Measurements from ENCODE around the gene EXD3. TPM values are rescaled to one million over a fixed set of nuclear protein-coding genes. Genes with fewer than 3 reads are reported as not detected.

Gene EXD3
- polyA plus RNA-seq, 3 donors: 16.0 to 25.3 (median 25.2) TPM

DNA sequence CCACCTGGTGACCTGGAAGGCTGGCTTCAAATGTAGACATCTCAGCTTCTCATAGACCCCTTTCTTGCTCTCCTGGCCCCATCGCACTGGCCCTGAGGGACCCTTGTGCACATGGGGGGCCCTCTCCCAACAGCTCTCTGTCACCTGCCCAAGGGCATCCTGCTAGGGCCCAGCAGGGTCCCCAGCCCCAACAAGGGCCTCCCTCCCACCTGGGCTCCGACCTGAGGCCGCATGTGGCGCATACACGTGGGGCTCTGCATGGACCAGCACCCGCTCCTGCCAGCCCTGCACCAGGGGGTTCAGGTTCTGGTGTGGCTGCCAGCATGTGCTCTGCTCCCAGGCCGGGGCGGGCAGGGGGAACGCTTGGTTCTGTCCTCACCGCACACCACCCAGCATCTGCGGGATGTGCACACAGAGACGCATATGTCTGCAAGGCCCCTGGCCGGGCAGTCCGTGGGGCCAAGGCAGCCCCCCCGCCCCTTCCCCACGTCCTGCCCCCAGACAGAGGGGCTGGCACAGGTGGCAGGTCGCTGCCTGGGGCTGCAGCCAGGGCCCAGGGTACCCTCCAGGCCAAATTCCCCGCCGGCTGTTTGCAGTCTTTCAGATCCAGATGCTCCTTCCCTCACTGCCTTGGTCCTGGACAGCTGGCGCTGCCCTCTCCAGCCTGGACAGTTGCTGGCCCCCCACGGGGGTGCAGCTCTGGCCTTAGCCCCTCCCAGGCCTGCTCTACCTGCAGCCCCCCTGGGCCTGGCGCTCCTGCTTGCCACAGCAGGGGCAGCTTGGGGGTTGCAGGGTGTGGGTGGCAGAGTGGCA is 103.0 kb downstream of the EXD3 start:
- DNase-seq: no peak

DNA sequence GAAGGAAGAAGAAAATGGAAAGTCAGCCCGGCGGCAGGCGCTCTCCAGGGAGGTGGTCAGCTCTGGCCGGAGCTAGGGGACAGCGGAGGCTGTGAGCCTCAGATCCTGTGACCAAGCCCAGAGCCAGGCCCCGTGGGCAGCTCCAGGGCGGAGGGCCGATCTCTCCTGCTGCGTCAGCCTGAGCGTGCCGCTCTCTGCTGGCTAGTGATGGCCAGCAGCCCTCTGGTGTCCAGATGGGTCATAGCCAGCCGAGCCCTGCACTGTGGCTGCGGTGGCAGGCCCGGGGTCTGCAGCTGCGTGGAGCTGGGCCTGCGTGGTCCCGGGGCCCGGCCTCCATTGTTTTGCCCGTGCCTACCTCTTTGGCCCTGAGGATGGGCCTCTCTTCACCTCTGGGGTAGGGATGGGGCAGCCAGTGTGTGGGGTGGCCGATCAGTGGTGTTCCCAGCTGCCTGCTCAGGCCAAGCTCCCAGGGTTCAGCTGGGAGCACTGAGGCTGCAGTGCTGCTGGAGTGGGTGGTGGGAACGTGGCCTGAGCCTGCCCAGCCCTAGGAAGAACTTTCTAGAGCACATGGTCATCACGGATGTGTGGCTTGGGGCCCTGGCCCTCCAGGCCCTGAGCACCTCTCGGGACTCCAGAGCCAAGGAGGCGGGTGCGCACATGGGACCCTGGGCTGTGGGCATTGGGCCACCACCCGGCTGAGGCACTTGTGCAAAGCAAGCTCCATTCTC is 103.8 kb downstream of the EXD3 start:
- no peak for DNase-seq

DNA sequence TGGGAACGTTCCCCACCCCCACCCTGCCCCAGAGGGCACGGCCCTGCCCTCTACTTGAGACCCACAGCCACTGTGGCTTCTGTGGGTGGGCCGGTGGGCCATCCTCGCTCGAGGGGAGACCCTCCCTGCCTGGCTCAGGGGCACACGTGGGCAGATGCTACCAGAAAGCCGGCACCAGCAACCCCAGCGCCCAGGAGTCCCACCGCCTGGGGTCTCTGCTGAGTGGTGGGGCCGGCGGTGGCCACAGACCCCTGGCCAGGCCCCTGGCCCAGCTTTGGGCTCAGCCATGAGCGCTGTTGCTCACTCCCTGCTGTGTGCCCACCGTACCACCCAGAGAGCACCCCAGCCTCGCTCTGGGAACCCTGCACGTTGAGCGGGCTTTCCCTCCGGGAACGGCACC is 104.4 kb downstream of the EXD3 start:
- no peak for DNase-seq

DNA sequence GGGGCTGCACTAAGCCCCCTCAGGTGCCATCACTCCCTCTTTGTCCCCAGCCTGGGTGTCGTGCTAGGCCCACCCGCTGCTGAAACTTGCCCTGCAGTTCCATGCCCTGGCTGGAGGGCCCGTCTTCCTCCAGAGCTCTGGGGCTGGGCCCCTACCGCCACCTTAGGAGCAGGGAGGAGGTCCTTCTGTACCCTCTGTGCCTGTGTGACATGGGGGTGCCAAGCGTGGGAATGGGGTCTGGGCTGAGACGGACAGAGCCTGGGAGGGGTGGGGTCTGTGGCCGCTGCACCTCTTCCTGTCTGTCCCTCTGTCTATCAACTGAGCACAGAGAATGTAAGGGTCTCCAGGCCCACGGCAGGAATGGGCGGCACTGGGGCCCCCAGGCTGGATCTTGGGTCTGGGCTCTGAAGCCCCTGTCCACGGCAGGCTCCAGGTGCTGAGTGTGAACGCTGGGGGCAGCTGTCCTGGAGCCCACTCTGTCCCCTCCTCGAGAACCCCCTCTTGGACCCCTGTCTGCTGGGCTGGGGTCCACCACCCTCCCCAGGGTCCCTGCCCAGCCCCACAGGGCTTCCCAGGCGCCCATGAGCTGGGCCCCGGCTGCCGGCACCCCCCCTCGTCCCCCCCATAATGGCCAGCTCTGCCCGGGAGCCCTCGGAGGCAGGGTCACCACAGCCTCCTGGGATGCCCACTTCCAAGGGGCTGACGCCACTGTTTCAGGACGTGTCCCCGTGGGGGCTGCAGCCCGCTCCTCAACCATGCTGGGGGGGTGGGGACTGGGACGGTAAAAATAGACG is 105.0 kb downstream of the EXD3 start:
- DNase-seq: no peak

DNA sequence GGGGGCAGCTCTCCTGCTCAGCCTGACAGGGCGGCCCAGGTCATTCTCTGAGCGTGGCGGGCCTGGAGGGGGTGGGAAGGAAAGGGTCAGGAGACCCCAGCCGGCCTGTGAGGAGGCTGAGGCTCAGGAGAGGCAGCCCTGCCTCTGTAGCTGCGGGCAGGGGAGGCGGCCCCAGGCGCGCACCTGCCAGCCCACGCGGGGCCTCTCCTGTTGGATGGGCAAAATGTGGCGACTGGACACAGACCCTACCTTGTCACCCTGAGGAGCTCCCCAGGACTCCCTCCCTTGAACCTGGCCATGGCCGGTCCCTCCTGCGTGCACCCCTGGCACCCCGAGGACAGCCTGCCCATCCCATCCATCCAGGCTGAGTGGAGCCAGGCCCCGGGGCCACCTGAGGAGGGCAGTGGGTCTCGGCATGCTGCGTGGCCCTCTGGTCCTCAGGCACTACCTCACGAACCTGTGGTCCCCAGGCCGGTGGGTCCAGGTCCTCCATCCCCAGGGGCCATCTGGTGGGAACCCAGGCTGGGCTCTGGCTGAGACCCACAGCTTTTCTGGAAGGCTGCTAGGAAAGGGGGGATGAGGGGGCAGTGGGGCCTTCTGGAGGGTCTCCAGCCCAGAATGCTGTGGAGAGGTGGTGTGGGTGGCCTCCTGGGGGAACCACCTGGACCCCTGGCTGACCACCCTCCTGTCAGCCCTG is 105.8 kb downstream of the EXD3 start:
- no peak for DNase-seq

DNA sequence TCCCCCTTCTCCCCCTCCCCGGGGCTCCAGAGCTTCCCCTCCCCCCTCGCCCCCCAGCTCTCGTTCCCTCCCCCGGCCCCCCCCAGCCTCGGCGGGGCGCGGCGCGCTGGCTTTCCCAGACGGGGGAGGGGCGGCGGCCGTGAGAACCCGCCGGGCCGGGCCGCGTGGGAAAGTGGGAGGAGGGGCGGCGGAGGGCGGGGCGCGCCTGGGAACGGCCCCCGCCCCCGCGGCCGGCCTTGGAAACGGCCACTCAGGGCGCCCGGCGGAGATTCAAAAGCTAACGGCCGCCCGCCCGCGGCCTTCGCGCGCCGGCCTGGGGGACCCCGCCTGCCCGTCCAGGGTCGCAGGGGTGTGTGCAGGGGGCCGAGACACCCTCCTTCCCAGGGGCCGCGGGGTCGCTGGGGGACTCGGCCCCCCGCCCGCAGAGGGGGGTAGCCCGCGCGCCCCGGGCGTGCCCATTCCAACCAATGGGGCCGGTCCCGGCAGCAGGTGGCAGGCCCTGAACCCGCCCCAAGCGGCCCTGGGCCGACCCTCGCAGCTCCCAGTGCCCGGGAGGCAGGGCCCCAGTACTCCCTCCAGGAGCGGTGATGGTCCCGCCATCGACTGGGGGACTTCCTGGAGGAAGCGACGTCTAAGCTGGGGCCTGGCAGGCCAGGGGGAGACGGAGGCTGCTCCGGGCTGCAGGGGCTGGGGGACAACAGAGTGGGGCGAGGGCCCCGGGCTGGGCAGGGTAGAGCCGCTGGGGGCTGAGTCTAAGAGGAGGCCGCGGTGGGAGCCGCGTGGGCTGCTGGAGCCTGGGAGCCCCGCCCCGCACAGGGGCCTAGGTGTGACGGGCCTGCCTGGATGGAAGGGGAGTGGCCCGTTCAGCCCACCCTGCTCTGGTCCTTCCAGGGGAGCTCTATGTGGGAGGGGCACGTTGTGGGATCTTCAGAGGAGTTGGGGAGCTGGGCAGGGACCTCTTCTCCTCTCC is 106.7 kb downstream of the EXD3 start:
- no peak for DNase-seq

DNA sequence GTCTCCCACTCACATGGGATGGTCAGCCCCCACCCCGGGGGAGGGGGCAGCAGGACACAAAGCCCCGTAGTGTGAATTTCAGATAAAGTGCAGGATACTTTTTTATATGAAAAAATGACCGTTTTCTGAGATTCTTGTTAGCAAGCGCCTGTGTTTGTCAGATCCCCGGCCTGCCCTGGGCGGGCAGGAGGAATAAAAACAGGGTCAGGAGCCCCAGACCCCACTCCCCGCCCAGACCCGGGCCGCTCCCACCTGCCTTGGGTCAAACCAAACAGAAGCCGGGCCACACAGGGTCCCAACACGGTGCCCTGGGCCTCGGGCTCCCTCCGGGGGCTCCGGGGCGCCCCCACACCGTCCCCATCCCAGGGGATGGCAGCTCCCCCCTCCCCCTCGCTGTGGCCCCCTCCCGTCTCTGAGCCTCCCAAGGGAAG is 107.4 kb downstream of the EXD3 start:
- DNase-seq: no peak

DNA sequence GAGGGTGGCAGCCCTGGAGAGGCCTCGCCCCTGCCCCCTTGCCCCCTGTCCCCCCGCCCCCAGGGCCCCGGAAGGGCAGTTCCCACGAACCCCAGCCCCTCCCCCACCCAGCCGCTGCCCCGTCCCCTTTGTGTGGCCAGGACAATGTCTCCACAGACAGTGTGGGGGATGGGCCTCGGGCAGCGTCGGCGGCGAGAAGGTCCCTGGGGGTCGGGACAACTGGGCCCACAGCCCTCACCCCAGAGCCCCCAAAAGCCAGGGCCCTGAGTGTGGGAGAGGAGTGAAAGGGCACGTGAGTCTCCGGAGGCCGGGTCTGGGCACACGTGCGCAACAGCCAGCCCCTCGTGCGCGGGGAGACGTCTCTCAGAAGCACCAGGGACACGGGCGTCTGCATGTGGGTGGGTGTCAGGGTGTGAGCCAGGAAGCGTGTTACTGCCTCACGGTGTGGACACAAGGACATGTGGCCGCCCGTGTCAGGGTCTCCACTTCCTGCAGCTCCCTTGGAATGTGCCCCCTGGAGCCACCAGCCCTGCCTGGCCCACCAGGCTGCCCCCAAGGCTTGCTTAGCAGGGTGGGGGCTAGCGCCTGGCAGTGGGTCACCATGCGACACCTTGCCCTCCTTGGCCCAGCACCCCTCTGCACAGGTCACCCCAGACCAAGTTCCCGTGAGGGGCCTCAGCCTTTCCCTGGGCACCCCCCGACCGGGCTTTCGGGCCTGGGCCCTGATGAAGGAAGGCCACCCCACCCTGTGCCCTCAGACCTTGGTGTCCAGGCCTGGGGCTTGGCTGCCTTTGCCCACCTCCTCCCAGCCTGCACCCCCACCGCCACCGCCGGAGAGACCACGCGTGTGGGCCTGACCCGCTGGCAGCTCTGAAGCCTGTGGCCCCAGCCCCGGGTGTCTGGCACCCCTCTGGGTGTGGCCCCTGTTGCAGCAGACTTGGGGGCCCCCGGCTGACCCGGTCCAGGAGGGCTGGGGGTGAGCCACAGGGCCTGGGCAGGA is 108.1 kb downstream of the EXD3 start:
- no peak for DNase-seq

DNA sequence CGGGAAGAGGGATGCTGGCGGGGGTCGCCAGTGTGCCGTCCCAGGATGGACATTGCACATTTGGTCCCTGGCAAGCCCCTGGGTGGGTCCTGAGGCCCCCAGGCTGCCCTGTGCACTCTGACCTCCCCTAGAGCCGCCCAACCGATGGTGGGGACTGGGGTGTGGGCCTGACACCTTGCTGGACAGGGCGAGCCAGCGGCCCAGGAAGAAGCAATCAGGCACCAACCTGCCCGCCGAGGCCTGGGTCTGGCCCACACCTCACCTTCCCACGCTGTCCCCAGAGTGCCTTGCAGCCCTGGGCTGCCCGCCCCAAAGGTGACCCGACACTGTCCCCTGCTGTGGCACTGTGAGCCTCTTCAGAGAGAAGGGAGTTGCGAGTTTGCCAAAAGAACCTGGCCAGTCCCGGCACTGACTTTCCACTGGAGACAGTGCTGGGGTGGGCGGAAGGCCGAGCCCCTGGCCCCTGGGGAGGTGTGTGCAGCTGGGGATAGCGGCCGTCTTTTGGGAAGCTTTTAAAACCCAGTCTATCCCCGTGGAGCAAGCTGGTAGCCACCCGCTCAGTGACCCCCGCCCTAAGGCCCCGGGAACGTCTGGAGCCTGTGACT is 108.9 kb downstream of the EXD3 start:
- DNase-seq: no peak

DNA sequence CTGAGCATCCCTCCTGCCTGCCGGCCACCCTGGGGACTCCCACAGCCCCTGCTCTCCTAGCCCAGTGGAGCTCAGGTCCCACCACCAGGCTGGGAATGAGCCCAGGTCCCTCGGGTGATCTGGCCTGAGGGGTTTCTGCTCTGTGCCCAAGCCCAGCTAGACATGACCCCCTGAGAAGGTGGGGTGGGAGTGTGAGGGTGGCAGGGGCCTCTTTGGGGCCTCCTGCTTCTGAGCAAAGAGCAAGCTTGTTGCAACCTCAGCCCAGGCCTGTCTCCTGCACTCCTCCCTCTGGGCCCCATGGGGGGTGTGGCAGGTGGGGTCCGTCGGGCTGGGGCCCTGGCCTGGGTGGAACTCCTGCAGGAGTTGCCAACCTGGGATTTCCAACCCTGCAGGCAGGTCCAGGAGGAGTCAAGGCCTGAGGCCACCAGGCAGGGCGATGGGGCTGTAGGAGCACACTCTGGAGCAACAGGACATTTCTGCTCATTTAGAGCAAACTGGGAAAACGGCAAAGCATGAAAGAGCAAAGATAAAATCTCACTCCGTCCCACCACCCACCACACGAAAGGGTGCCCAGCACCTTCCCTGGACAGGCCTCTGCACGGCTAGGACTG is 109.5 kb downstream of the EXD3 start:
- DNase-seq: no peak

DNA sequence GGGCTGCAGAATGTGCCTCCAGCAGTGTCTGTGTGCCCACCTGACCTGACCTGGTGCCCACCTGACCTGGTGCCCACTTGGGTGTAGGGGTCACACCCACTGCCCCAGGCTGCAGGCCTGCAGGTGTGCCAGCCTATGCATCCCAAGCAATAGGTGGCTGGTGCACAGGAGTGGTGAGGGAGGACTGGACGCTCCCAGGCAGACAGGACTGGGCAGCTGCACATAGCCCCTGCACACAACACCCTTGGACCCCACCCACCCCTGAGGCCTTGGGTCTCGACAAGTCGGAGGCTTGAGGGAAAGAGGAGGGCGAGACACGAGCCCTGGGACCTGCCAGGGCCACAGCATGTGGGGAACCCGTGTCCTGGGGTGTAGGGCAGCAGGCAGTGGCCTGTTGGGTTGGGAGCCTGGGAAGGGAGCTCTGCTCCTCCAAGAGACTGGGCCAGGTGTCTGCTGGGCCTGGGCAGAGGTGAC is 110.1 kb downstream of the EXD3 start:
- no peak for DNase-seq

DNA sequence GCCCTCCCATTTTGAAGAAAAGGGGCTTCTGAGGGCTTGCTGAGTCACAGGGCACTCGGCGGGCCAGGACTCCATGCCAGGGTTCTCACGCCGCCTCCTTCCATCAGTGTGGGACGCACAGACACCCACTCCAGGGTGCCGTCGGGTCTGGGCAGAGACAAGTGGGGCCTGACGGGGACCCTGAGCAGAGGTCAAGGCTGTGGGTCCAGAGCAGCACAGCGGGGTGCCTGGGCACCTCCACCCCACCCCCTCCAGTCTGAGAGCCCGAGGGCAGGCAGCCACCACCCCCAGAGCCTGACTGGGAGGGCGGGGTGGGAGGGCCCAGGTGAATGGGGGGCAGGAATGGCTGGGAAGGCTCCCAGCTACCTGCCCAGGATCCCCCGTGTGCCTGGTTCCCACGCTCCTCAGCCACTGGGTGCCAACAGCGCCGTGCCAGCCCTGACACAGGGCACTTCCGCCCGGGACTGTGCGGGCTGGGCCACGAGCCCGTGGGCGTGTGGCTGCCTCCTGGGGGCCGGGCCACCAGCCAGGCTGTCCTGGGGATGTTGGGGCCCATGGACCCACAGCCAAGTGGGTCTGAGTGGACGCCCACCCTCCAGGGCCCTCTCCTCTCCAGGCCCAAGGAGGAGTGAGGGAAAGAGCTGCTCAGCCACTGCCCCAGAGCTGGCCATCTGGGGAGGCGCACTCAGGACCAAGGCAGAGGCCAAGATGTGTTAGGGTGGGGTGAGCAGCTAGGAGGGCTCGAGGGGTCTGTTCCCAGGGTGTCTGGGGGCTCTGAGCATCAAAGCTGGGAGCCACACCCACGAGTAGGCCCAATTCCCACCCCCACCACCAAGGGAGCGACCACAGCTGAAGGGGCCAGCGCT is 110.7 kb downstream of the EXD3 start:
- no peak for DNase-seq

DNA sequence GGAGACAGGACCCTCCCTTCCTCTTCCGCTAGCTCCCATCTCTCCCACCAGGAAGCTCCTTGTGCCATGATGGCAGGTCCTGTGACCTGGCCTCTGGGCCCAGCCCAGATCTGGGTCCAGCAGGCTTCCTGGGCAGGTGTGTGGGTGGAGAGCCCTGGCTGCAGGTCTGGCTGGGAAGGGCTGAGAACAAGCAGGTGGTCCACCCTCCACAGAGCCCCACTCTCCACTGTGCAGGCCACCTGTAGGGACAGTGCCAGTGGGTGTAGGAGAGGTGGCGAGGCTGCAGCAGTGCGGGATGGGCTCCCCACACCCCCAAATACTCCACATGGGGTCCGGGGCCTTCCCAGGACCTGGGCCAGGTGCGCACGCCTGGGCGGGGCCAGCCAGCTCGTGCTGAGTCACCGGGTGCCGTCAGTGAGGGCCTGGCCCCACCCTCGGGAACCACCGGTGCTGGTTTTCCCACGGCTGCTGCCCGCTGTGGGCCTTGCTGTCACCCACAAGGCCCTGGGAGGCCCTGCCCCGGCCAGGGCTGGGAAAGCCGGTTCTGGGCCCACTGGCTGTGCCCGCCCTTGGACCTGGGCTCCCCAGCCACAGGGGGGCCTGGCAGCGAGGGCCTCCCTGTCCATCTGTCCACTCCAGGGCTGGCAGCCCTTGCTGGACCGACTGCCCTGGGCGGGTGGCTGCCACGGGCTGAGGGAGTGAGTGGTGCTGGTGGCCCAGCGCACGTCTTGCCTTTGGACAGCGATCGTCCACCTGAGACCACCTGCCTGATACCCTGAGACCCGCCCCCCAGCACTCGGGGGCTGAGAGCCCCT is 111.6 kb downstream of the EXD3 start:
- no peak for DNase-seq

DNA sequence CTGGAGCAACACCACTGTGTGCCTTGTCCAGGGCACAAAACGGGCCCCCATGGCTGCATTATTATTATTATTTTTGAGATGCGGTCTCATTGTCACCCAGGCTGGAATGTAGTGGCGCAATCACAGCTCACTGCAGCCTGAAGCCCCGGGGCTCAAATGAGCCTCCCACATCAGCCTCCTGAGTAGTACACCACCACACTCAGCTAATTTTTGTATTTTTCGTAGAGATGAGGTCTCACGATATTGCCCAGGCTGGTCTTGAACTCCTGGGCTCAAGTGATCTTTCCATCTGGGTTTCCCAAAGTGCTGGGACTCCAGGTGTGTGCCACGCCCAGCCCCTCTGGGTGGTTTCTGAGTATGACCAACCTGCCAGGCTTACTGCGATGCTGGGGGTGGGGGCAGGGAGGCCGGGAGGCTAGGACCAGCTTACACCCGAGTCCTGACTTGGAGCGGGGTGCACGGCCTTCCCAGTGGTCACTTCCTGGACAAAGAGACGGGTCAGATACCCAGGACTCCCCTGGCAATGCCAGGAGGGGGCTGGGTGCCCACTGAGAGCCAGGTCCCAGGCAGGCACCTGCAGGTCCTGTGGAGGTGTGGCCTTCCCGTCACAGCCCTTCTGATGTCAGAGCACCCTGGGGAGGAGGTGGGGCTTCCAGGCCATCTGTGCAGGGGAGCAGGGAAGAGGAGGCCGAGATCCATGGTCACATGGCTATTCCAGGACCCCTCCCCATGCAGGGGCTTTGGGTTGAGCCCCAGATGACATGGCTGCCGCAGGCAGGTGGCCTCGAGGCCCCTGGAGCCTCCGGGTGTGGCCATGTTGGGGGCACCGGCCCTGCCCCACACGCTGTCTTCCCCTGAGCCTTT is 112.5 kb downstream of the EXD3 start:
- DNase-seq: no peak

Data from renal pelvis (tissue), 4 donors.